Right atrium auricular region (tissue), 2 donors: ENCODE measurements around the gene PTPRN2. TPM values are rescaled to one million over a fixed set of nuclear protein-coding genes. Genes with fewer than 3 reads are reported as not detected.

Source experiments
- DNase-seq: peaks from one replicate; pipeline ENCODE4 v3.0.0-alpha.2; 2019; ENCODE audit warnings: low spot score
- H3K27ac ChIP-seq, 2 donors: fragments of 200-600 bp; sonication (generic); 1 replicate in 1 of 2; 2 replicates in 1 of 2; pipeline ENCODE4 v1.5.1; 2016 to 2019
- H3K27me3 ChIP-seq, 2 donors: fragments of 200-600 bp; sonication (generic); one replicate each; pipeline versions ENCODE4 v1.5.1 to v1.6.0; 2017 to 2019
- H3K36me3 ChIP-seq: fragments of 200-600 bp; sonication (generic); one replicate; pipeline ENCODE4 v1.5.1; 2016
- H3K4me1 ChIP-seq, 2 donors: fragments of 200-600 bp; sonication (generic); one replicate each; pipeline versions ENCODE4 v1.5.1 to v1.6.0; 2017 to 2019
- H3K4me3 ChIP-seq, 2 donors: fragments of 200-600 bp; sonication (generic); 1 replicate in 1 of 2; 2 replicates in 1 of 2; pipeline ENCODE4 v1.5.1; 2017 to 2019; ENCODE audit warnings: mild to moderate bottlenecking in 1 of 2, moderate library complexity in 1 of 2
- H3K9me3 ChIP-seq, 2 donors: fragments of 200-600 bp; sonication (generic); one replicate each; pipeline ENCODE4 v1.5.1; 2019
- total RNA-seq, 2 donors: library from RNA; depleted of rRNA; stranded (reverse); fragments of >200 nt; gene quantifications; one replicate each; pipeline ENCODE4 v1.1.0, GENCODE V29; 2016
- TF ChIP-seq, protein P1 (sequence below), 2 donors: fragments of 200-600 bp; sonication (generic); IDR thresholded peaks; one replicate each; pipeline ENCODE4 v1.5.1; 2019; ENCODE audit warnings: antibody characterized with exemption in 2 of 2

PTPRN2 gene
- total RNA-seq, 2 donors from 2014 or later, result 2.6 to 2.7 TPM

DNA sequence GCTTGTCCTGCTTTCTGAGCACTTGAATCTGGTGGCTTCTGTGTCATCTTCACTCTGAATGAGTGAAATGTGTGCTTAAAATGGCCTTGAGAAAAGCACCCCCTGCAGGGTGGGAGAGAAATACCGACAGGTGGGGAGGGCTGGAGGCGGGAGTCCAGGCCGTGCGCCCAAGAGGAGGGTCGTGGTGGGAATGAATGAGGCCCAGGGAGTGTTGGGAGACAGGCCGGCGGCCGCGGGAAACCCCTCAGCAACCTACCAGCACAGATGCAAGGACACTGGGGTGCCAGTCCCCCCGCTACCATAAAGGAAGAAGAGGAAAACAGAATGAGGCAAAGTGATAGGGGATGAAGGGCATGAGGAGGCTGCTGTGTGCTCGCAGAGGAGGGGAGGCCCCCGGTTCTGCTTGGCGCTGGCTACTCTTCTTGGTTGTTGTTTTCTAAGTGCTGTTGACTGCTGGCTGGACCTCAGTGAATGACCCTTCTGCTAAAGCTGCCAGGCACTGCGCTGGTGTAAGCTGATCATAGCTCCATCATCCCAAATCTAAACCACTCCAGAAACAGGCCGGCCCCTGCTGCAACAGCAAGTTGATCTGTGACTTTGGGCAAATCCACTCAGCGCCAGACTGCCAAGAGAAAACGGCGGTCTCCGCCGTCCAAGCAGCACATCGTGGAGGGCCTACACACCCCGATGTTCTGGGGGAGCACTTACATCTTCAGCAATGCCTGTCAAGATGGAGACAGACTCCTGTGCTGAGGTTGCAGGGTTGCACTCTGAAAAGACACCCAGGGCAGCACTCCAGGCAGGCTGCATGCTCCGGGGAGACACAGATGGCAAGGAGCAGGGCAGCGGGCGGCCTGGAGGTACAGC is 872.3 kb downstream of the PTPRN2 start:
- DNase-seq, result no peak
- Histone ChIP-seq H3K4me3 (no peak overlapping the region), H3K9me3 (no peaks in the 10 kb centered on the region), H3K27ac (no peak overlapping the region), H3K4me1 (no peaks in the 10 kb centered on the region), H3K27me3 (no peaks in the 10 kb centered on the region), H3K36me3 (no peaks in the 10 kb centered on the region)
- TF ChIP-seq, protein P1, sequence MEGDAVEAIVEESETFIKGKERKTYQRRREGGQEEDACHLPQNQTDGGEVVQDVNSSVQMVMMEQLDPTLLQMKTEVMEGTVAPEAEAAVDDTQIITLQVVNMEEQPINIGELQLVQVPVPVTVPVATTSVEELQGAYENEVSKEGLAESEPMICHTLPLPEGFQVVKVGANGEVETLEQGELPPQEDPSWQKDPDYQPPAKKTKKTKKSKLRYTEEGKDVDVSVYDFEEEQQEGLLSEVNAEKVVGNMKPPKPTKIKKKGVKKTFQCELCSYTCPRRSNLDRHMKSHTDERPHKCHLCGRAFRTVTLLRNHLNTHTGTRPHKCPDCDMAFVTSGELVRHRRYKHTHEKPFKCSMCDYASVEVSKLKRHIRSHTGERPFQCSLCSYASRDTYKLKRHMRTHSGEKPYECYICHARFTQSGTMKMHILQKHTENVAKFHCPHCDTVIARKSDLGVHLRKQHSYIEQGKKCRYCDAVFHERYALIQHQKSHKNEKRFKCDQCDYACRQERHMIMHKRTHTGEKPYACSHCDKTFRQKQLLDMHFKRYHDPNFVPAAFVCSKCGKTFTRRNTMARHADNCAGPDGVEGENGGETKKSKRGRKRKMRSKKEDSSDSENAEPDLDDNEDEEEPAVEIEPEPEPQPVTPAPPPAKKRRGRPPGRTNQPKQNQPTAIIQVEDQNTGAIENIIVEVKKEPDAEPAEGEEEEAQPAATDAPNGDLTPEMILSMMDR (IDR thresholded peaks at IDR 0.05), result no peak

DNA sequence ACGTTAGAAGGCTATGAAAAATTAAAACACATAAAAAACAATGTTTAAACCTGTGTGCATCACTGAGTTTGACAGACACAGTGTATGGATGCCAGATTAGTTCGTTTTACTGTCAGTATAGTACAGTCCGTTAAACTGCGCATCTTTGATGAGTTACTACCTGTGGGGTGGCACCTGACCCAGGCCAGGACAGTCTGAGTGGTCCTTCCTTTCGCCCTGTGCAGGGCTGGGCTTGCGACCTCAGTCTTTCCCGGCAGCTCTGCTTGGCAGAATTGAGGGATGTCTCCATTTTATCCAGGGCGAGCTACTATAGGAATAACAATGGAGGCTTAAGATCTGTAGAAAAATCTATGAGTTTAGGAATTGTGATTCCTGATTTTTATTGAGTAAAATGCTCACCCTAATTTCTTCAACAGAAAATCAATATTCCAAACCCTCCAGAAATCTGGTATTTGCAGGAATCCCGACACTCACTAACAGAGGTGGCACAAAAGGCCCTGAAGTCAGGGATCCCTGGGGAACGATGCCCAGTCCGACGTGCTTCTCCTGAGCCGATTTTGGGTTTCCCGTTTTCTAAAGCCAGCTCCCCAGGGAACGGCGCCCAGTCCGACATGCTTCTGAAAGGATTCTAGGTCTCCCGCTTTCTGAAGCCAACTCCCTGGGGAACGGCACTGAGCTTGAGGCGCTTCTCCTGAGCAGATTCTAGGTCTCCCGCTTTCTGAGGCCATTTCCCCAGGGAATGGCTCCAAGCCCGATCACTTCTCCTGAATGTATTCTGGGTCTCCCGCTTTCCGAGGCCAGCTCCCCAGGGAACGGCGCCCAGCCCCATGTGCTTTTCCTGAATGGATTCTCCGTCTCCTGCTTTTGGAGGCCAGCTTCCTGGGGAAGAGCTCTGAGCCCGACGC is 873.2 kb downstream of the PTPRN2 start:
- H3K4me1 ChIP-seq, result no peaks in the 10 kb centered on the region
- DNase-seq, result no peak
- H3K27ac ChIP-seq, result no peak overlapping the region
- TF ChIP-seq, protein P1 (IDR thresholded peaks at IDR 0.05), result no peak
- H3K4me3 ChIP-seq, result no peak overlapping the region
- H3K27me3 ChIP-seq, result no peaks in the 10 kb centered on the region
- no peaks in the 10 kb centered on the region for H3K9me3 ChIP-seq
- H3K36me3 ChIP-seq, result no peaks in the 10 kb centered on the region

DNA sequence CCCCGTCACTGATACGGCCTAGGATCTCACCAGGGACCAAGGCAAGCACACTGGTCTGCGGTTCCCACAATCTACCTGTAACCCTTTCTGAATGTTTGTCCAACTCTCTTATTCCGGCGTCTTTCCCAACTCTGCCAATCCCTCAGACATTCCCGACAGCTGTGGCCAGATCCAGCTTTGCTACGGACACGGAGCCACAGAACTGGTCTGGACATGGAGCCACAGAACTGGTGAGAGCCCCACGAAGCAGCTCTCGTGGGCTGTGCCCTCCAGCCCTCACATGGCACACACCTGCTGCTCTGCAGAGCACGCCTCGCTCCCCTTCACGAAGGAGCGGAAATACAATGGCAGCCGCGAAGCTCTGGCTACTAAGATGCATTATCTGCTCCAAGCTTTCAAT is 874.0 kb downstream of the PTPRN2 start:
- TF ChIP-seq, protein P1 (IDR thresholded peaks at IDR 0.05), result no peak
- no peaks in the 10 kb centered on the region for H3K9me3 ChIP-seq
- H3K27me3 ChIP-seq, result no peaks in the 10 kb centered on the region
- H3K27ac ChIP-seq, result no peak overlapping the region
- H3K4me1 ChIP-seq, result no peaks in the 10 kb centered on the region
- no peaks in the 10 kb centered on the region for H3K36me3 ChIP-seq
- no peak for DNase-seq
- H3K4me3 ChIP-seq, result no peak overlapping the region

DNA sequence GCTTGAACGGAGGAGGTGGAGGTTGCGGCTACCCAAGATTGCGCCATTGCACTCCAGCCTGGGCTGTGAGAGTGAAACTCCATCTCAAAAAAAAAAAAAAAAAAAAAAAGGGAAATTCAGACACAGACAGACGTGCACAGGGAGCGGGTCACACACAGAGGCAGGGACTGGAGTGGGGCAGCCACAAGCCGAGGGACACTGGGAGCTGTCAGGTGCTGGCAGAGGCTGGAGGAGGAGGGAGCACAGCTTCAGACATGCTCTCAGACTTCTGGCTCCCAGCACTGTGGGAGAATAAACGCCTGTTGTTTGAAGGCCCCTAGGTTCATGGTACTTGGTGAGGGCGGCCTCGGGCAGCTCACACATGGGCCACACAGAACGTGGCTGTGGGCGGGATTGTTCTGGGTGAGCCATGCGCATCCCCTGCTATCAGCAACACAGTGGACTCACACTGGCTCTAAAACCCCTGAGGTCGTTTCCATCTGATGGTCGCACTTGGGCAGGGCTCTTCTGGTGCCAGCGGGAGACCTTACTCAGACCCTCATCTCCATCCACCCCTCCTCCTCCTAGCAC is 874.9 kb downstream of the PTPRN2 start:
- Histone ChIP-seq H3K4me1 (no peaks in the 10 kb centered on the region), H3K27me3 (no peaks in the 10 kb centered on the region)

DNA sequence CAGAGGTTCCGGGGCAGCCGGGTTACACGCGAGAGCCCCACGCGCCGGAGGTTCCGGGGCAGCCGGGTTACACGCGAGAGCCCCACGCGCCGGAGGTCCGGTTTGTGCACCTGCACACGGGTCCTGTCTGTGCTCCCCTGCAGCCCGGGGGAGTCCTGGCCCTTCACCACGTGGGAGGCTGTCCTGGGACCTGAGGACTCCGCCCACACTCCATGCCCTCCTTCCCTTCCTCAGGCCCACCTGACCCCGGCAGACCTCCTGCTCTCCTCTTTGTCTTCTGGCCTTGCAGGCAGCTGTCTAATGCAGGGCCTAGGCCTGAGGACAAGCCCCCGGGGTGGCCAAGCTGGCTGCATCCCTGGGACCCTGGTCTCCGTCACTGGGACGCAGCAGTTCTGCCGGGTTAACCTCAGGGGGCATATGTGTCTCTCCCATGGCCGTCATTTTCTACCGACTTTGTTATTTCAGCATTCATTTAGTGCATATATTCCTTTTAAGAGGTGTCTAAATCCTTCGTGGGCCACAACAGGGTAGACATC is 876.2 kb downstream of the PTPRN2 start:
- no peak overlapping the region for H3K27ac ChIP-seq
- H3K27me3 ChIP-seq, result no peaks in the 10 kb centered on the region
- TF ChIP-seq, protein P1 (IDR thresholded peaks at IDR 0.05), result no peak
- no peaks in the 10 kb centered on the region for H3K9me3 ChIP-seq
- DNase-seq, result no peak
- no peaks in the 10 kb centered on the region for H3K36me3 ChIP-seq
- no peaks in the 10 kb centered on the region for H3K4me1 ChIP-seq
- no peak overlapping the region for H3K4me3 ChIP-seq

More for the DNA sequence above, 874.9 kb downstream of the PTPRN2 start:
- Histone ChIP-seq H3K9me3 (no peaks in the 10 kb centered on the region), H3K27ac (no peak overlapping the region), H3K4me3 (no peak overlapping the region), H3K36me3 (no peaks in the 10 kb centered on the region)
- no peak for DNase-seq
- TF ChIP-seq, protein P1 (IDR thresholded peaks at IDR 0.05), result no peak
